ENCODE measurements around the gene EIF2B5. TPM values are rescaled to one million over a fixed set of nuclear protein-coding genes. Genes with fewer than 3 reads are reported as not detected.

The EIF2B5 gene
- total and polyA plus RNA-seq, 2 of the 13 experiments (the other 11 are each of a cell fraction or from before 2014, with no cell fraction given): 38.4 to 60.2 TPM

- TF ChIP-seq ARID4A (CRISPR knock-in tag; IDR thresholded peaks at IDR 0.05; ENCODE audit: borderline replicate concordance): peak; percentile 72; the same call in 1 of the 2 replicates
- TF ChIP-seq, protein P1, sequence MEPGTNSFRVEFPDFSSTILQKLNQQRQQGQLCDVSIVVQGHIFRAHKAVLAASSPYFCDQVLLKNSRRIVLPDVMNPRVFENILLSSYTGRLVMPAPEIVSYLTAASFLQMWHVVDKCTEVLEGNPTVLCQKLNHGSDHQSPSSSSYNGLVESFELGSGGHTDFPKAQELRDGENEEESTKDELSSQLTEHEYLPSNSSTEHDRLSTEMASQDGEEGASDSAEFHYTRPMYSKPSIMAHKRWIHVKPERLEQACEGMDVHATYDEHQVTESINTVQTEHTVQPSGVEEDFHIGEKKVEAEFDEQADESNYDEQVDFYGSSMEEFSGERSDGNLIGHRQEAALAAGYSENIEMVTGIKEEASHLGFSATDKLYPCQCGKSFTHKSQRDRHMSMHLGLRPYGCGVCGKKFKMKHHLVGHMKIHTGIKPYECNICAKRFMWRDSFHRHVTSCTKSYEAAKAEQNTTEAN (CRISPR knock-in tag; conservative IDR thresholded peaks at IDR 0.05): no peak; the same call in 1 of the 2 replicates
- TF ChIP-seq JUN (CRISPR knock-in tag; IDR thresholded peaks at IDR 0.05): peak; percentile 53; the same call in 1 of the 2 replicates
- 0 out of 2 replicates have a peak, but pooled peaks have one; percentile 9 for TF ChIP-seq EED (CRISPR knock-in tag; IDR thresholded peaks at IDR 0.05)
- TF ChIP-seq SALL1 (CRISPR knock-in tag; IDR thresholded peaks at IDR 0.05): peak; percentile 24; the same call in 1 of the 2 replicates
- 0 out of 2 replicates have a peak, but pooled peaks have one; percentile 37 for TF ChIP-seq ZMYM4 (CRISPR knock-in tag; IDR thresholded peaks at IDR 0.05)
- TF ChIP-seq ZNF746 (CRISPR knock-in tag; IDR thresholded peaks at IDR 0.05): peak; percentile 37; the same call in 1 of the 2 replicates
- no peak for TF ChIP-seq FOSL2 (CRISPR knock-in tag; IDR thresholded peaks at IDR 0.05)
- TF ChIP-seq HNRNPLL (IDR thresholded peaks at IDR 0.05; ENCODE audit: low read depth, low read length, poor library complexity, severe bottlenecking): peak; percentile 86
- peak; percentile 51 to 68; a peak in 3 of 4 replicates for TF ChIP-seq POLR2A (IDR thresholded peaks at IDR 0.05; ENCODE audit: insufficient read depth in 1 of 2, low read depth in 2 of 2, low read length in 2 of 2)
- no peak; the same call in 1 of the 2 replicates for TF ChIP-seq CREM (IDR thresholded peaks at IDR 0.05)
- no peak for TF ChIP-seq CREM (CRISPR knock-in tag; IDR thresholded peaks at IDR 0.05)
- no peak for TF ChIP-seq ZNF256 (CRISPR knock-in tag; conservative IDR thresholded peaks at IDR 0.05)
- TF ChIP-seq, protein P2, sequence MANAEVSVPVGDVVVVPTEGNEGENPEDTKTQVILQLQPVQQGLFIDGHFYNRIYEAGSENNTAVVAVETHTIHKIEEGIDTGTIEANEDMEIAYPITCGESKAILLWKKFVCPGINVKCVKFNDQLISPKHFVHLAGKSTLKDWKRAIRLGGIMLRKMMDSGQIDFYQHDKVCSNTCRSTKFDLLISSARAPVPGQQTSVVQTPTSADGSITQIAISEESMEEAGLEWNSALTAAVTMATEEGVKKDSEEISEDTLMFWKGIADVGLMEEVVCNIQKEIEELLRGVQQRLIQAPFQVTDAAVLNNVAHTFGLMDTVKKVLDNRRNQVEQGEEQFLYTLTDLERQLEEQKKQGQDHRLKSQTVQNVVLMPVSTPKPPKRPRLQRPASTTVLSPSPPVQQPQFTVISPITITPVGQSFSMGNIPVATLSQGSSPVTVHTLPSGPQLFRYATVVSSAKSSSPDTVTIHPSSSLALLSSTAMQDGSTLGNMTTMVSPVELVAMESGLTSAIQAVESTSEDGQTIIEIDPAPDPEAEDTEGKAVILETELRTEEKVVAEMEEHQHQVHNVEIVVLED (CRISPR knock-in tag; IDR thresholded peaks at IDR 0.05; ENCODE audit: borderline replicate concordance): no peak
- no peak for TF ChIP-seq RBM22 (optimal IDR thresholded peaks at IDR 0.05; ENCODE audit: low read length)
- no peak for TF ChIP-seq ZNF350 (CRISPR knock-in tag; IDR thresholded peaks at IDR 0.05; ENCODE audit: borderline replicate concordance, low read depth)
- 0 out of 2 replicates have a peak, but pooled peaks have one; percentile 15 for TF ChIP-seq ZNF510 (CRISPR knock-in tag; IDR thresholded peaks at IDR 0.05; ENCODE audit: low read depth)
- TF ChIP-seq FLYWCH1 (CRISPR knock-in tag; IDR thresholded peaks at IDR 0.05): no peak
- TF ChIP-seq YY1 (IDR thresholded peaks at IDR 0.05; ENCODE audit: insufficient read depth, insufficient replicate concordance, low read depth, low read length): peak; percentile 95
- peak; percentile 40; the same call in 1 of the 2 replicates for TF ChIP-seq MTA1 (CRISPR knock-in tag; IDR thresholded peaks at IDR 0.05; ENCODE audit: borderline replicate concordance)
- TF ChIP-seq ZNF75D (CRISPR knock-in tag; IDR thresholded peaks at IDR 0.05; ENCODE audit: borderline replicate concordance): no peak
- TF ChIP-seq ZNF777 (CRISPR knock-in tag; IDR thresholded peaks at IDR 0.05): no peak
- 0 out of 2 replicates have a peak, but pooled peaks have one; percentile 18 for TF ChIP-seq NFATC3 (CRISPR knock-in tag; IDR thresholded peaks at IDR 0.05)
These were observed 51.2 kb downstream of the EIF2B5 start, which contains the start of gene ABCF3 (continued) for GRCh38 chr3:184186184-184186901.
